Adrenal gland (tissue), 12 donors: ENCODE data around the gene TIGD3. TPM values are rescaled to one million over a fixed set of nuclear protein-coding genes. Genes with fewer than 3 reads are reported as not detected.

Source experiments
- DNase-seq, 7 donors: peaks; one replicate each; pipeline ENCODE4 v3.0.0-alpha.2; 2019 to 2020
- H3K27ac ChIP-seq, 5 donors: fragments of 200-600 bp; sonication (generic) in 4 of 5; 1 replicate in 3 of 5; 2 replicates in 2 of 5; pipeline versions ENCODE4 v1.5.1 to v1.8.0; 2016 to 2020; ENCODE audit warnings: mild to moderate bottlenecking in 1 of 5
- H3K27me3 ChIP-seq: fragments of 200-600 bp; 2 replicates; pipeline ENCODE4 v1.8.0; 2021
- H3K36me3 ChIP-seq, 2 donors: fragments of 200-600 bp; replicated peaks in 1 of 2; 1 replicate in 1 of 2; 2 replicates in 1 of 2; pipeline versions ENCODE4 v1.5.1 to v1.8.0; 2018 to 2022
- H3K4me1 ChIP-seq, 2 donors: fragments of 200-600 bp; replicated peaks in 1 of 2; 1 replicate in 1 of 2; 2 replicates in 1 of 2; pipeline versions ENCODE4 v1.5.1 to v1.8.0; 2018 to 2021
- H3K4me3 ChIP-seq, 4 donors: fragments of 200-600 bp; sonication (generic) in 3 of 4; one replicate each; pipeline ENCODE4 v1.5.1; 2016 to 2018
- H3K9me3 ChIP-seq, 3 donors: fragments of 200-600 bp; sonication (generic) in 1 of 3; replicated peaks in 1 of 3; 1 replicate in 2 of 3; 2 replicates in 1 of 3; pipeline versions ENCODE4 v1.5.1 to v1.8.0; 2016 to 2021
- POLR2A ChIP-seq, 2 donors: fragments of 450-650 bp; IDR thresholded peaks; one replicate each; pipeline ENCODE4 v1.6.1; 2017; ENCODE audit warnings: antibody characterized with exemption in 2 of 2, mild to moderate bottlenecking in 2 of 2, moderate library complexity in 1 of 2
- WGBS, 4 donors: extraction: QIAGEN DNeasy Blood & Tissue Kit in 2 of 4; methylation state at CpG; one replicate each; pipeline versions ENCODE4 v1.1.5 to v1.1.7; 2013 to 2017; 5-methylcytosine and 5-hydroxymethylcytosine counted together
- intact Hi-C, 2 donors: fragments of 100-400 bp; cut with DNase I; formaldehyde crosslinking; loops; one replicate each; pipeline versions ENCODE4 v1.14.1 to v1.15.0; 2022 to 2023
- polyA plus RNA-seq, 3 donors: library from polyadenylated mRNA; stranded (reverse); fragments of 200-250 nt in 2 of 3; fragments of 350-450 nt in 1 of 3; fragmentation: Illumina TruSeq in 1 of 3; extraction: RNeasy Lipid Tissue Mini Kit (QIAGEN cat#74804) in 1 of 3; gene quantifications; one replicate each; pipeline ENCODE4 v1.2.3, GENCODE V29; 2013 to 2014
- total RNA-seq, 9 donors: library from RNA; depleted of rRNA in 4 of 9; stranded (reverse); fragments of >200 nt in 4 of 9; fragments of 120-200 nt in 1 of 9; fragmentation: NEBNext Ultra II Directional in 1 of 9; extraction: Animal tissue kit (Norgen Biotek cat#: 25700) in 1 of 9; gene quantifications; one replicate each; pipeline versions ENCODE4 v1.1.0 to v1.2.4, GENCODE V29; 2013 to 2023
- TF ChIP-seq, protein P1 (sequence below), 6 experiments: fragments of 450-650 bp in 4 of 6; fragments of 200-600 bp in 2 of 6; sonication (generic) in 1 of 6; IDR thresholded peaks; 1 replicate in 5 of 6; 2 replicates in 1 of 6; pipeline versions ENCODE4 v1.5.1 to v1.8.0; 2016 to 2021; ENCODE audit warnings: antibody characterized with exemption in 6 of 6, mild to moderate bottlenecking in 2 of 6, moderate library complexity in 1 of 6
- donor health status: healthy with polysubstance abuse.
- donor health status: Bipolar disorder and iron deficiency.
- donor health status: DM: yes; HTN: yes; CAD: no.
- donor health status: DM: no; HTN: no; CAD: no.
- donor health status: DM: no; HTN: no; CAD: no.
- donor health status: DM: yes; HTN: yes; CAD: no.

TIGD3 gene
- total and polyA plus RNA-seq, 12 donors = 0.11 to 0.96 (median 0.33) TPM; not detected in 1

DNA sequence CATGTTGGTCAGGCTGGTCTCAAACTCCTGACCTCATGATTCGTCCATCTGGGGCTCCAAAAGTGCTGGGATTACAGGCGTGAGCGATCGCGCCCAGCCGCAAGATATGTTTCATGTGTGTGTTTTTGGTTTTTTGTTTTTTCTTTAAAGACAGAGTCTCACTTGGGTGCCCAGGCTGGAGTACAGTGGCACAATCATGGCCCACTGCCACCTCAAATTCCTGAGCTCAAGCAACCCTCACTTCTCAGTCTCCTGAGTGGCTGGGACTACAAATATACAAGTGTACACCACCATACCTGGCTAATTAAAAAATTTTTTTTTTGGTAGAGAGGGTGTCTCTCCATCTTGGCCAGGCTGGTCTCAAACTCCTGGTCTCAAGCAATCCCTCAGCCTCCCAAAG, 8.4 kb downstream of the TIGD3 start:
- no peaks in the 10 kb centered on the region for H3K36me3 ChIP-seq
- no peaks in the 10 kb centered on the region for H3K27me3 ChIP-seq
- H3K9me3 ChIP-seq = no peaks in the 10 kb centered on the region
- peaks cover 10 to 21% of the 10 kb centered on the region in 2 donors for H3K4me1 ChIP-seq
- no peak overlapping the region for H3K4me3 ChIP-seq
- no peak for DNase-seq
- intact Hi-C loops = no loop called here
- no peak overlapping the region for H3K27ac ChIP-seq
- TF ChIP-seq, protein P1, sequence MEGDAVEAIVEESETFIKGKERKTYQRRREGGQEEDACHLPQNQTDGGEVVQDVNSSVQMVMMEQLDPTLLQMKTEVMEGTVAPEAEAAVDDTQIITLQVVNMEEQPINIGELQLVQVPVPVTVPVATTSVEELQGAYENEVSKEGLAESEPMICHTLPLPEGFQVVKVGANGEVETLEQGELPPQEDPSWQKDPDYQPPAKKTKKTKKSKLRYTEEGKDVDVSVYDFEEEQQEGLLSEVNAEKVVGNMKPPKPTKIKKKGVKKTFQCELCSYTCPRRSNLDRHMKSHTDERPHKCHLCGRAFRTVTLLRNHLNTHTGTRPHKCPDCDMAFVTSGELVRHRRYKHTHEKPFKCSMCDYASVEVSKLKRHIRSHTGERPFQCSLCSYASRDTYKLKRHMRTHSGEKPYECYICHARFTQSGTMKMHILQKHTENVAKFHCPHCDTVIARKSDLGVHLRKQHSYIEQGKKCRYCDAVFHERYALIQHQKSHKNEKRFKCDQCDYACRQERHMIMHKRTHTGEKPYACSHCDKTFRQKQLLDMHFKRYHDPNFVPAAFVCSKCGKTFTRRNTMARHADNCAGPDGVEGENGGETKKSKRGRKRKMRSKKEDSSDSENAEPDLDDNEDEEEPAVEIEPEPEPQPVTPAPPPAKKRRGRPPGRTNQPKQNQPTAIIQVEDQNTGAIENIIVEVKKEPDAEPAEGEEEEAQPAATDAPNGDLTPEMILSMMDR (IDR thresholded peaks at IDR 0.05) = no peak
- no peak for TF ChIP-seq POLR2A (IDR thresholded peaks at IDR 0.05)
- WGBS, 4 donors = 79 to 91% (median 86%) methylated on average over 6 of the region's 6 CpGs

DNA sequence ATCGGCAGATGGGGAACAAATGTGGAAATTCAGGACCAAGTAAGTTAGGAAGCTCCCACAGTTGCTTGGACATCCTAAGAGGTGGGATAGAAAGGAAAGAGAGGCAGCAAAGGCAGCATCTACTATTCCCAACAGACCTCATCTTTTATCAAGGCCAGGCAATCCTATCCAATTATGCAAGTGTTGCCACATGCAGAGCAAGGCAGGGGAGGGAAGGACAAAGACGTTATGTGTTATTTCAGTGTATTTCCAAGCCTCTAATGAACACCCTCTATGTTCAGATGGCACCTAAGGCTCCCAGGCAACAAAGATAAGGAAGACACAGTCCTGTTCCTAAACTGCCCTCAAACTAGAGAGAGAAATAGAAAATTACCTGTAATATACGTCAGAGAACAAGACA, 9.2 kb downstream of the TIGD3 start:
- peak in 1 of 7 donors; percentile 50 for DNase-seq
- 61 to 82% (median 67%) methylated on average over 2 to 3 of the region's 3 CpGs for WGBS, 4 donors
- Histone ChIP-seq H3K27ac (no peak overlapping the region), H3K9me3 (no peaks in the 10 kb centered on the region), H3K36me3 (no peaks in the 10 kb centered on the region), H3K4me3 (no peak overlapping the region), H3K4me1 (peaks cover 10 to 21% of the 10 kb centered on the region in 2 donors), H3K27me3 (no peaks in the 10 kb centered on the region)
- TF ChIP-seq POLR2A (IDR thresholded peaks at IDR 0.05) = no peak
- TF ChIP-seq, protein P1 (IDR thresholded peaks at IDR 0.05) = no peak
- intact Hi-C loops = no loop called here

DNA sequence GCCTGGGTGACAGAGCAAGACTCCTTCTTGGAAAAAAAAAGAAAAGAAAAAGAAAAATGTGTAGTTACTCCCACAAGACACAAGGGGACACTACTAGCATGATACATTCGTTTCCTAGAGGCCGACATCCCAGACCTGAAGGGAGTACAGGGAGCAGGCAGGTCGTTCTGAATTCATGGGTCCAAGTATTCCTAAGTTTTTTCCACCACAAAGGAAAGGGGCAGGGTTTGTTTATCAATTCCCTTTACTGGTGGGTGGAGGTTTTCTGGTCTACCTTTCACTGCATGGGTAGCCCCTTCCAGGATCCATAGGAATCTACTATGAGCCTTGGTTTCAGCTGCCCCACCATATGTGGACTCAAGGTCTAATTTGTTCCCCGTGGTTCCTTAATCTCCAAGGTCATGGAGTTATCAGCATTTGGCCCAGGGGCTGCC, 11.8 kb downstream of the TIGD3 start:
- H3K27ac ChIP-seq = peak overlapping the region in 3 of 5 donors; percentile 7 to 61 (median 39)

DNA sequence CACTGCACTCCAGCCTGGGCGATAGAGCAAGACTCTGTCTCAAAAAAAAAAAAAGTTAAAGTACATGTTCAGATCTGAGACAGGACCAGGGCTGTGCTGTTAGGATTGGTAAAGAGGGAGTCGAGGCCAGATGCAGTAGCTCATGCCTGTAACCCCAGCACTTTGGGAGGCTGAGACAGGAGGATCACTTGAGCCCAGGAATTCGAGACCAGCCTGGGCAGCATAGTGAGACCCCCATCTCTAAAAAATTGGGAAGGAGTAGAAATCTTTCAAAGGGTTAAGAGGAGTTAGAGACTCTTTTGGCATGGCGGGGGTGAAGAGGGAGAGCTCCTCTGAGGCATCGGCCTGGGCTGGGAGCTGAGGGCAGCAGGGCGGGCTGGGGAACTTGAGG, 16.1 kb downstream of the TIGD3 start:
- no peaks in the 10 kb centered on the region for H3K36me3 ChIP-seq
- intact Hi-C loops = loop anchor here (5.0 to 10.0 kb wide), 3 partner anchors 94 to 147 kb away; no protein-coding TSS in a partner anchor
- no peak overlapping the region for H3K27ac ChIP-seq
- H3K27me3 ChIP-seq = no peaks in the 10 kb centered on the region
- no peaks in the 10 kb centered on the region for H3K9me3 ChIP-seq
- TF ChIP-seq POLR2A (IDR thresholded peaks at IDR 0.05) = no peak
- TF ChIP-seq, protein P1 (IDR thresholded peaks at IDR 0.05) = no peak
- no peak for DNase-seq
- no peak overlapping the region for H3K4me3 ChIP-seq
- peaks cover 10 to 21% of the 10 kb centered on the region in 2 donors for H3K4me1 ChIP-seq
- WGBS, 4 donors = 82 to 87% (median 86%) methylated on average over 6 of the region's 6 CpGs

More for the DNA sequence above, 11.8 kb downstream of the TIGD3 start:
- 2 to 4% (median 3%) methylated on average over 4 of the region's 4 CpGs for WGBS, 4 donors
- Histone ChIP-seq H3K36me3 (no peaks in the 10 kb centered on the region), H3K4me1 (peaks cover 10 to 21% of the 10 kb centered on the region in 2 donors), H3K4me3 (no peak overlapping the region), H3K27me3 (no peaks in the 10 kb centered on the region), H3K9me3 (no peaks in the 10 kb centered on the region)
- intact Hi-C loops = no loop called here
- TF ChIP-seq, protein P1 (IDR thresholded peaks at IDR 0.05) = peak; percentile 79 to 98 (median 92)
- no peak for TF ChIP-seq POLR2A (IDR thresholded peaks at IDR 0.05)
- peak in 6 of 7 donors; percentile 70 to 82 (median 78) for DNase-seq
